Esophagus squamous epithelium (tissue), 4 donors: ENCODE data around the gene MAP4K4.

Experiments
- CTCF ChIP-seq, 6 experiments: fragments of 450-650 bp in 4 of 6; fragments of 200-600 bp in 2 of 6; sonication (generic) in 2 of 6; IDR thresholded peaks; one replicate each; pipeline ENCODE4 v1.5.1; 2016 to 2019; ENCODE audit warnings: antibody characterized with exemption in 6 of 6, mild to moderate bottlenecking in 4 of 6, moderate library complexity in 4 of 6
- POLR2A ChIP-seq, 4 donors: fragments of 450-650 bp; IDR thresholded peaks; one replicate each; pipeline ENCODE4 v1.6.1; 2017; ENCODE audit warnings: antibody characterized with exemption in 4 of 4, mild to moderate bottlenecking in 4 of 4, moderate library complexity in 3 of 4

GRCh38 chr2:101676674-101677073 lies 20.8 kb upstream of the MAP4K4 start:
- TF ChIP-seq POLR2A (IDR thresholded peaks at IDR 0.05) = no peak
- TF ChIP-seq CTCF (IDR thresholded peaks at IDR 0.05) = no peak
